ENCODE data around the gene HLA-DMB. TPM values are rescaled to one million over a fixed set of nuclear protein-coding genes. Genes with fewer than 3 reads are reported as not detected.

HLA-DMB gene
- total RNA-seq, 1 experiment from 2014 or later = not detected

- peak; percentile 100 for DNase-seq (ENCODE audit: low read depth)
These were observed 30.9 kb upstream of the HLA-DMB start for GRCh38 chr6:32971581-32972352.

DNA sequence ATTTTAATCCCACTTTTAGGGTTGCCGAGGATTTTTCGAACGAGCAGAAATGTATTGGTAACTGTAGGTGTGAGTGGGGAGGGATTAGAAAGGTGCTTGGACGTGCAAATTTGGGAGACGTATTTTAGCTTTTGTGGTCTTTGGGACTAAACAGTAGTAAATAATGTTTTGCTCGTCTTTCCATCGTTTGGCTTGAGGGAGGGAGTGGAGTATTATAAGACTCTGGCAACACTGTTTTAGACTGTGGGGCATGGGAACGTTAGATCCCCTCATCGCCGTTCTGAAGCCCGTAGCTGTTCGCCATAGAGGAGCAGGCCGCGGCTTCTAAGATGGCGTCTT, 30.4 kb upstream of the HLA-DMB start:
- no peak for DNase-seq (ENCODE audit: low read depth)

DNA sequence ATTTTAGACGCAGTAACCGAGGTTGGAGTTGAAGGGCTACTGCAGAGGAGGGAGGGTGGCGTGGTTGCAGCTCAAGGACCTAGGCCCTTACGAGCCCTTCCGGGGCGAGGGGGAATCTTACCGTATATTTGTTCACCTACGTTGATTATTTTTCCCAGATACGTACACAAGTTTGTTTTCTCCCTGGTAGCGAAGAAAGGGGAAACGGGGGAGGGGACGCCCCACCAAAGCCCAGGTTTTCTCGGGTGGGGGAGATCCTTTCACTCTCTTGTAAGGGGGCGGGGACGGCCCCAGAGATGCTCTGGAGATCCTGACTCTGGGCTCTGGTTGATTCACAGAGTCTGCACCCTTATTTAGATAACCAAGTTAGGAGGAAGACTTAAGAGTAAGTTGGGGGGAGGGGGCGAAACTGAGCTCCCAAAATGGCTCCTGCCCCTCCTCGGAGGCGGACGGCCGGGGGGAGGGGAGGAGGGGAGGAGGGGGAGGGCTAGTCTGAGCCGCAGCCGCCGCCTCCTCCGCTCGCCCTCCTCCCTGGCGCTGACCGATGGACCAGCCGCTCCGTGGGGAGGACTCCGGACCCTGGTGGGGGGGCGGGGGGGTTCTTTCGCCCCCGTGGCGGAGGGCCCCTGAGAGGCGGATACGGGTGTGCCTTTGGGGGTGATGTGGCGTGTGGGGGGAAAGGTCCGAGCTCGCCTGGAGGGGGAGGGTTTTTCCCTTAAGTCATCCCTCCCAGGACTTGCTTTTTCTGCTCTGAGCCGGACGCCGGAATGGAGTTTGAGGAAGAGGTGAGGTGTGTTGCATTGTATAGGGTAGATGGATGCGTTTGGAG, 29.8 kb upstream of the HLA-DMB start:
- peak; percentile 89 for DNase-seq (ENCODE audit: low read depth)

- peak; percentile 96 for DNase-seq (ENCODE audit: low read depth)
These were observed 29.0 kb upstream of the HLA-DMB start for GRCh38 chr6:32969685-32970412.

GRCh38 chr6:32968867-32969684, 28.2 kb upstream of the HLA-DMB start:
- peak; percentile 94 for DNase-seq (ENCODE audit: low read depth)

DNA sequence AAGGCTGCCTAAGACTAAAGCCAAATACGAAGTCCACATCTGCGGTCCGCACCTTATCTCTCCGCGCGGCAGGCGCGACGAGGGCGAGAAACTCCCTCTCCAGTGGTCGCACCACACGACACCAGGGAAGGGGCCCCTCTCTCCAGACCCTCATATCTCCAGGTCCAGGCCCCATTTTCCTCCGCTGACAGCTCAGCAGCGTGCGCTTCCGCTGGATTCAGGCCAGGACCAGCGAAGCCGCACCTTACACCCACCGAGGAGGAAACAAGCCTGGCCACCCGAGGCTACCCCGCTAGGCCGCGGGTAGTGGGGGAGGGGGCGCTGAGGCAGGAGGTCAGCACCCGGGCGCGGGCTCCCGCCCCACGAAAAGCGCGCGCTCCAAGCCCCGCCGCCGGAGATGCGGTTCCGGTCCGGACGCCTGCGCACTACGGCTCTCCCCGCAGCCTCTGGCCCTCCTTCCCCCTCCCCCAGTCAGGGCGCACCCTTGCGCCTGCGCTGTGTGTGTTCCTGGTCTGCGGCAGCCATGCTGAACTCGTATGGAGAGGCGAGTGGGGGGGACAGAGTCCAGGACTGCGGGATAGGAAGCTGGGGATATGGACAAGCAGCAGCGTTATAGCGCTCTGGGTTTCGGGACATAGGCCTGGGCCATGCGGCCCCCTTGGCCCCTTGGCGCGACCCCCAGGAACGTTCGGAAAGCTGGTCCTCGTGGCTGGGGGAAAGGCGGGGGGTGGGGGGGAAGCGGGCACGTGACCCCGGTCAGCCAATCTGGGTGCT, 27.5 kb upstream of the HLA-DMB start, which contains the start of gene BRD2:
Gene BRD2 (plus strand): TSS at position 502 of the 774 bp plus-strand sequence. CDS start 4,305 bp downstream, outside the sequence.
- peak; percentile 96 for DNase-seq (ENCODE audit: low read depth)

DNA sequence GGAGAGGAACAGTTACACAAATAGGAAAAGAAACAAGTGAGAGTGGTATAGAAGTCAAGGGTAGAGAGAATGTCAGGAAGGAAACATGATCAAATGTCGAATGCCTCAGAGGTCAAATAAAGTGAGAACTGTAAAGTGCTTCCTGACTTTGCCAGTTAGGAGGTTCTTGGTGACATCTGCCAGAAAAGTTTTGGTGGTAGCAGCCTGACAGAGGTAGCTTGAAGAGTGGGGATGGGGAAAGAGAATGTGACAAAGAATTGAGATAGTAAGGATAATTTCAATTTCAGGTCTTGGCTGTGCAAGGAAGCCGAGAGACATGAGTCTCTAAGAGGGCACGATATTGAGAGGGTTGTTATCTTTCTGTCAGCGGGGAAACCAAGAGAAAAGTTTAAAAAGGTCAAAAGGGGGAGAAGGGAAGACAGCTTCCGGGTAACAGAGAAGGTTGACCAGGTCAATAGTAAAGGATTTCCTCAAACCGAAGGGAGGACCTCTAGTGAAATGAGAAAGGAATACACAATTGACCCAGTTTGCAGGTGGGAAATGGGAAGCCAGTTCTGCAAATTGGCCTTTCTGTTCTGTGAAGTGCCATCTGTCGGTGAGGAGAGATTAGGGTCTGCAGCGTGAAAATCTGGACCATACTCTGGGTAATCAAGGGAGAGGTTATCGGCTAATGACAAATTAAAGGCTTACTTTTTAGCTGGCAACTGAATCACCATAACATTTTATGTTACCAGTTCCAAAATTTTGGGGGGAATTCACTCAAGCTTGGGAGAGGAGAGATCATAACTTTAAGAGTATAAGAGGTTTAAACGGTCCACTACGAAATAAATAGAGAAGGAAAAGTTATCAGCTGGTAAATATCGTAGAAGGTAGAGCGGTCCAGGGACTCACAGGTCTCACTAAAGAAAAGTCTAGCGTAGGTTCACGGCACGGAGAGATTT, 26.6 kb upstream of the HLA-DMB start:
- peak; percentile 77 for DNase-seq (ENCODE audit: low read depth)

GRCh38 chr6:32964776-32965175, 23.9 kb upstream of the HLA-DMB start:
- DNase-seq (ENCODE audit: low read depth) = no peak

- DNase-seq (ENCODE audit: low read depth) = no peak
These were observed 23.0 kb upstream of the HLA-DMB start for GRCh38 chr6:32963866-32964265.

GRCh38 chr6:32962213-32962826, 21.5 kb upstream of the HLA-DMB start:
- DNase-seq (ENCODE audit: low read depth) = no peak

DNA sequence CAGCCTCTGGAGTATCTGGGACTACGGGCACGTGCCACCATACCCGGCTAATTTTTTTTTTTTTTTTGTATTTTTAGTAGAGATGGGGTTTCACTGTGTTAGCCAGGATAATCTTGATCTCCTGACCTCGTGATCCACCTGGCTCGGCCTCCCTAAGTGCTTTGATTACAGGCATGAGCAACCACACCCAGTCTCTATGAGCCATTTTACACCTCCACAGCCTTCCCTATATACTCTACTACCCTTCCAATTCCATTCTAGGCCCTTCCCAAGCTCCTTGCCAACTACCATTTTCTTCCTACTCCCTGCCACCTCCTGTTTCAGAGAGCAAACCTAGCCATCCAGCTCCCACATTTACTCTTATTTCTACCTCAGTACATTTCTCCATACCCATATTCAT, 19.7 kb upstream of the HLA-DMB start:
- DNase-seq (ENCODE audit: low read depth) = no peak

DNA sequence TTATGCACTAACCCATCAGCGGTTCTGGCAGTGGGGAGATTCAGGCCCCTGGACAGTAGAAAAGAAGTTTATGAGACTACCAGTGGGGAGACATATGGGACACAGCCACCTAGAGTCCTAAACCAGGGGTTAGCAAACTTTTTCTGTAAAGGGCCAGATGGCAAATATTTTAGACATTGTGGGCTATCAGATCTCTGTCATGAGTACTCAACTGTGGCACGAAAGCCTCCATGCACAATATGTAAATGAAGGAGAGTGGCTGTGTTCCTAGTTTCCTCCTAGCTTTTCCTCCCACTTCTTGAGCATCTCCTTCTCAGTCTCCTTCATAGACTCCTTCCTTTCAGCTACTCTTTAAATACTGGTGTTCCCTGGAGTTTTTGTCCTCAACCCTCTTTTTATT, 15.3 kb upstream of the HLA-DMB start:
- DNase-seq (ENCODE audit: low read depth) = no peak

DNA sequence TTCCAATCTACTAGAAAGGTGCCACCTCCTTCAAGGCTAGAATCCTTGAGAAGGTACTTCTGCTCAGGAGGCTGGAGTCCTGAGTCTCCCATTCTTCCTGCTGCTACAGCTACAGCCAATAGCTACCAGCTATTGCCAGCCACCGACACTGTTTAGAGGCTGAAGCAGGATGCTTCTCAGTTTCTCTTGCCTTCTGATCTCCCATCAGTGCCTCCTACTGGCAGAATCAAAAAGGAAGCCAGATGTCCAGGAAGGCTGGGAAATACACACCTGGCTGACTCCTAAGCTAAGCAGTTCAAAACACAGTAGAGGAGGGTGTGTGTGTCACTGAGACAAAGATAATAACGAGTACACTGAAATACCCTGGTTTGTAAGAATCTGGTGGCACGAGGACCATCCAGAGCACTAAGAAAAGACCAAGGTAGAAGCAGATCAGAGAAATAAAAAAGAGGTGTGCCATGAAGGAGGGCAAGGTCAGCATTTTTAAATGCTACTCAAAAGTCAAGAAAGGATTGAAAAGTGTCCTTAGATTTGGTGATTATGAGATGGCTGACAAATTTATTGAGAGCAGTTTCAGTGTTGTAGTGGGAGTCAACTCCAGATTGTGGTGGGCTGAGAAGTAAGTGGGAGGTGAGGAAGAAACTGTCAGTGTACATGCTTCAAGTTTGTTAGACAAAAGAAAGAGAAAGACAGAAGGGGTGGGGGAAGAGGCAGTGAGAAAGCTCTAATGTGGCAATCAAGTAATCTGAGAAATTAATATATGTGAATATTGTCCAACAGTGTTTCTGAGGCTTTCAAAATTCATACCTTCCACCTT, 14.4 kb upstream of the HLA-DMB start:
- peak; percentile 31 for DNase-seq (ENCODE audit: low read depth)

DNA sequence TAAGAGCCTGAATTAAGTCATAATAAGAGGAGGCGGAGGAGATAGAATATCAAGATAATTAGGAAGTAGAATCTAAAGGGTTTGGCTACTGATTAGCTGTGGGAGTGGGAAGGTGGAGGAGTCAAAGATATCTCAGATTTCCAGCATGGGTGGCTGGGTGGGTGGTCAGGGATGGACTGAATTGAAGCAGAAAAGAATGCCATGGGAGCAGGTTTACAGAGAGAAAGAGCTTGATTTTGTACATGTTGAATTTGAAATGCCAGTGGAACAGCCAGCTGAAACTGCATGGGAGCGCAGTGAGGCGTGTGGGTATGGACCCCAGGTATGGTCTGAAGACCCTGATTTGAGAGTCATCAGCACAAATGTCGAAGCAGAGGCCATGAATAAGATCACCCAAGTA, 13.4 kb upstream of the HLA-DMB start:
- DNase-seq (ENCODE audit: low read depth) = no peak

DNA sequence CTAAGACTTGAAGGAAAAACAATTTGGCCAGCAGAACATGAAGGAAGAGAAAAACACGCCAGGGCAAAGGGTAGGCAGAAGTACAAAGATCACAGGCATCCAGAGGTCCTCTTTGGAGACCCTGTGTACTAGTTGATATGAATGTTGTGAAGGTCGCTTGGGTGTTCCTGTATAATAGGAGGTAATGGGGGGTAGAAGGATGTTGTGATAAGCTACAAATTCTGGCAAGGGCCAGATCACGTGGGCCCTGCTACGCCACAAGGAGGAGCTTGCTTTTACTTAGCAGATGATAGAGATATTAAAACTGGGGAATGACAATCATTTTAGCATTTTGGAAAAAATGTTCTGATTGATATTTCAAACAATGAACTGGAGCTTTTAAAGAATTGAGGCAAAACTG, 12.9 kb upstream of the HLA-DMB start:
- DNase-seq (ENCODE audit: low read depth) = no peak

DNA sequence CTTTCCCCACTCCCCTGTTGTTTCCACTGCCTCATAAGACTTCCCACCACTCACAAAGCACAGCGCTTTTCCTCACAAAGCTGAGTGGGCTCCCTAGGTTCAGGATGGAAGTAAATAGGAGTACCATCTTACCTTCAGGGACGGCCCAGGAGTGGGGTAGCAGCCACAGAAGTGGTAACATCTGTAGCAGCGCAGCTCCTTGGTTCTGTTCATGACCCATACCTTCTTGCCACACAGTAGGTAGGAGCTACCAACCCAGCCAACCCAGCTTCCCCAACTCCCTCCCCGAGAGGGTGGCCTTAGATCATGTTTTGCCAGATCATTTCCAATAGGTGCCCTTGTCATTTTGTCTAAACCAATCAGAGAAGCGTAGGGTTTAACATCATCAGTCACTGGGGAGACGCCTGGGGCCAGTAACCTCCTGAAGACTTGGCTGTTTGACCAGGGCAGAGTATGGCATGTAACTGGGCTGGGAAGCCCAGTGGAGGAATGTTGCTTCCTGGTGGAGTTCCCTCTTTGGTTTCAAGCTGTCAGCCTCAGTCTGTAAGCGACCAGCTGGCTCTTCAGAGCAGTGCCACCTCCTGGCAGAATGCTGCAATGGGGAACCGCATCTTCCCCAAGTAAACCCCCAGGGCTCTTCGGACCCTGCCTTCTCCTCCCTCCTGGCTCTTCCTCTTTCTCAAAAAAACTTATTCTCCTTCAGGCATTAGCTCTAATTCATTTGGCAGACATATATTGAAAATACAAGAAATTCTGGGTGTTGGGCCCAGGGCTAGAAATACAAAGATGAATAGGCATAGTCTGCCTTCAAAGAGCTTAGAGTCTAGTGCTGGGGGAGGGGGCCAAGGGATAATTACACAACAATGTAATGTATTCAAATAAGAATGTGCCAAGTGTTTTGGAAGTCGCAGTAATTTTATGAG, 12.2 kb upstream of the HLA-DMB start, which contains the start of gene HLA-DMA:
Gene HLA-DMA (minus strand): TSS at position 281 of the 923 bp plus-strand sequence. CDS start 61 bp downstream, at position 220.
- DNase-seq (ENCODE audit: low read depth) = peak; percentile 95

GRCh38 chr6:32950449-32950848, 9.6 kb upstream of the HLA-DMB start:
- no peak for DNase-seq (ENCODE audit: low read depth)
